Dendritic cell treated with granulocyte-macrophage colony-stimulating factor and Interleukin-4, amounts not matched to agents 40 ng/mL and 50 ng/mL, for 4 days (primary cell): ENCODE measurements around the gene ZP3.
"Not testable (repeated sequence)": the region's sequence is repeated elsewhere in the genome, so short reads cannot be mapped to it uniquely, and the experiment has no call there.

Experiments
- H3K27ac Mint-ChIP-seq: one replicate; pipeline ENCODE4 v1.8.0; 2022; ENCODE audit warnings: mild to moderate bottlenecking, mixed read lengths
- H3K27me3 Mint-ChIP-seq: one replicate; pipeline ENCODE4 v1.8.0; 2022; ENCODE audit warnings: mild to moderate bottlenecking, mixed read lengths
- H3K36me3 Mint-ChIP-seq: one replicate; pipeline ENCODE4 v1.8.0; 2022; ENCODE audit warnings: low read depth, mixed read lengths
- H3K4me1 Mint-ChIP-seq: one replicate; pipeline ENCODE4 v1.8.0; 2022; ENCODE audit warnings: low read depth, mixed read lengths
- H3K4me3 Mint-ChIP-seq: one replicate; pipeline ENCODE4 v1.8.0; 2022; ENCODE audit warnings: mild to moderate bottlenecking, moderate library complexity, mixed read lengths
- H3K9me3 Mint-ChIP-seq: one replicate; pipeline ENCODE4 v1.8.0; 2022; ENCODE audit warnings: mixed read lengths
- intact Hi-C: fragments of 100-400 bp; cut with micrococcal nuclease; formaldehyde crosslinking; loops from one replicate; pipeline ENCODE4 v1.15.0; 2022

Gene ZP3

DNA sequence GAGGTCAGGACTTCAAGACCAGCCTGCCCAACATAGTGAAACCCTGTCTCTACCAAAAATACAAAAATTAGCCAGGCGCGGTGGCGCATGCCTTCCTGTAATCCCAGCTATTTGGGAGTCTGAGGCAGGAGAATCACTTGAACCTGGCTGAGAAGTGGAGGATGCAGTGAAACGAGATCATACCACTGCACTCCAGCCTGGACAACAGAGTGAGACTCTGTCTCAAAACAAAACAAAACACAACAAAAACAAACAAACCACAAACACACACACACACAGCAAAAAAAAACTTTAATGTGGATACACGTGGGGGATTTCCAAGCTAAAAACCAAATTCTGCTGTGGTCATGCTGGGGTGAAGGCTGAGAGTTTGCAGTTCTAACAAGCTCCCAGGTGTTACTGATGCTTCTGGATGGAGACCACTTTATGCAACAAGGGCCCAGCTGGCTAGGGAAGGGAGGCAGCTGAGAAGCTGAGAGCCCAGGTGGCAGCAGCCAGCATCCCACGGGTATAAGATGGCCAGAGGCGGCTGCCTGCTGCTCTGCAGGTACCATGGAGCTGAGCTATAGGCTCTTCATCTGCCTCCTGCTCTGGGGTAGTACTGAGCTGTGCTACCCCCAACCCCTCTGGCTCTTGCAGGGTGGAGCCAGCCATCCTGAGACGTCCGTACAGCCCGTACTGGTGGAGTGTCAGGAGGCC, at the start of gene ZP3:
Gene ZP3 (plus strand): TSS at position 538 of the 699 bp plus-strand sequence. CDS start 15 bp downstream, at position 553.
- intact Hi-C loops: no loop called here
- Mint-ChIP-seq H3K36me3 (no peaks in the 10 kb centered on the region), H3K9me3 (no peaks in the 10 kb centered on the region), H3K27ac (peak within 1 kb of the TSS; percentile 25), H3K4me3 (no peak within 1 kb of the TSS), H3K4me1 (peaks cover 19% of the 10 kb centered on the region), H3K27me3 (peaks cover 2% of the 10 kb centered on the region)

DNA sequence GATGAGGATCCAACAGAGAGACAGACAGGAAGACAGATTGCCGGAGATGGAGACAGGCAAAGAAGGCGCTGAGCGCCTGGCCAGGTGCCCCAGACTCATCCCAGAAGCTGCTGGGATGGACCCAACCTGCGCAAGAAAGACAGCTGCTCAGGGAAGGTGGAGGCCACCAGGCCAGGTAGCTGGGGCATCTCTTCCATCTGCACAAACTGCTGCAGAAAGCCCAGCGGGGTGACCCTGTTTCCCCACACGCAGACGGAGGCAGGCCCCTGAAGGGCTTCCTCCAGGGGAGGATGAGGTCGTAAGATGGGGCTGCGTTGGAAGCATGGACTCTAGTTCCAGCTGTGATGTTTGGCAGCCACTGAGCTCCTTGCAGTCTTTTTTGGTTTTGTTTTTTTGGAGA, 49.5 kb upstream of the ZP3 start:
- intact Hi-C loops: no loop called here
- H3K9me3 Mint-ChIP-seq: no peaks in the 10 kb centered on the region
- H3K4me3 Mint-ChIP-seq: no peak overlapping the region
- H3K4me1 Mint-ChIP-seq: peaks cover 40% of the 10 kb centered on the region
- no peaks in the 10 kb centered on the region for H3K27me3 Mint-ChIP-seq
- no peaks in the 10 kb centered on the region for H3K36me3 Mint-ChIP-seq
- H3K27ac Mint-ChIP-seq: no peak overlapping the region

- Mint-ChIP-seq H3K4me3 (no peak overlapping the region), H3K4me1 (peaks cover 40% of the 10 kb centered on the region)
- intact Hi-C loops: no loop called here
Observed at GRCh38 chr7:76377186-76377918, 47.4 kb upstream of the ZP3 start.

DNA sequence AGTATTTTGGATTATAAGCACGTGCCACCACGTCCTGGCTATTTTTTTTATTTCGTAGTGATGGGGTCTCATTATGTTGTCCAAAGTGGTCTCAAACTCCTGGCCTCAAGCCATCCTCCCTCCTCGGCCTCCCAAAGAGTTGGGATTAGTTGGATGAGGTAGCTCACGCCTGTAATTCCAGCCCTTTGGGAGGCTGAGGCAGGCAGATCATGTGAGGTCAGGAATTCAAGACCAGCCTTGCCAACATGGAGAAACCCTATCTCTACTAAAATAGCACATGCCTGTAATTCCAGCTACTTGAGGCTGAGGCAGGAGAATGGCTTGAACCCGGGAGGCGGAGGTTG, 44.2 kb upstream of the ZP3 start:
- Mint-ChIP-seq H3K27me3 (no peaks in the 10 kb centered on the region), H3K36me3 (no peaks in the 10 kb centered on the region), H3K9me3 (no peaks in the 10 kb centered on the region), H3K4me1 (peaks cover 28% of the 10 kb centered on the region), H3K27ac (peak overlapping the region; percentile 82), H3K4me3 (no peak overlapping the region)
- intact Hi-C loops: no loop called here

More at GRCh38 chr7:76377186-76377918, 47.4 kb upstream of the ZP3 start:
- no peaks in the 10 kb centered on the region for H3K27me3 Mint-ChIP-seq
- H3K27ac Mint-ChIP-seq: peak overlapping the region; percentile 82
- H3K36me3 Mint-ChIP-seq: no peaks in the 10 kb centered on the region
- no peaks in the 10 kb centered on the region for H3K9me3 Mint-ChIP-seq

DNA sequence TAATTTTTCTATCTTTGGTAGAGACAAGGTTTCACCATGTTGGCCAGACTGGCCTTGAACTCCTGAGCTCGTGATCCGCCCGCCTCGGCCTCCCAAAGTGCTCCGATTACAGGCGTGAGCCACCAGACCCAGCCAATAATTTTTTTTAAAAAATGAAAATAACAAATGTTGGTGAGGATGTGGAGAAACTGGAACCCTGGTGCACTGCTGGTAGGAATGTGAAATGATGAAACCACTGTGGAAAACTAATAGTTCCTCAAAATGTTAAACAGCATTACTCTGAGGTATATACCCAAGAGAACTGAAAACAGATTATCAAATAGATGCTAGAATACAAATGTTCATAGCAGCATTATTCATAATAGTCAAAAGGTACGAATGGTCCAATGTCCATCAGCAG, 42.9 kb upstream of the ZP3 start:
- Mint-ChIP-seq H3K9me3 (no peaks in the 10 kb centered on the region), H3K27me3 (no peaks in the 10 kb centered on the region), H3K4me3 (no peak overlapping the region), H3K36me3 (no peaks in the 10 kb centered on the region), H3K4me1 (peaks cover 28% of the 10 kb centered on the region), H3K27ac (no peak overlapping the region)
- intact Hi-C loops: no loop called here

GRCh38 chr7:76383089-76383944, 41.4 kb upstream of the ZP3 start:
- Mint-ChIP-seq H3K9me3 (no peaks in the 10 kb centered on the region), H3K36me3 (no peaks in the 10 kb centered on the region), H3K4me1 (peaks cover 24% of the 10 kb centered on the region), H3K27me3 (no peaks in the 10 kb centered on the region), H3K27ac (no peak overlapping the region), H3K4me3 (no peak overlapping the region)
- intact Hi-C loops: no loop called here

DNA sequence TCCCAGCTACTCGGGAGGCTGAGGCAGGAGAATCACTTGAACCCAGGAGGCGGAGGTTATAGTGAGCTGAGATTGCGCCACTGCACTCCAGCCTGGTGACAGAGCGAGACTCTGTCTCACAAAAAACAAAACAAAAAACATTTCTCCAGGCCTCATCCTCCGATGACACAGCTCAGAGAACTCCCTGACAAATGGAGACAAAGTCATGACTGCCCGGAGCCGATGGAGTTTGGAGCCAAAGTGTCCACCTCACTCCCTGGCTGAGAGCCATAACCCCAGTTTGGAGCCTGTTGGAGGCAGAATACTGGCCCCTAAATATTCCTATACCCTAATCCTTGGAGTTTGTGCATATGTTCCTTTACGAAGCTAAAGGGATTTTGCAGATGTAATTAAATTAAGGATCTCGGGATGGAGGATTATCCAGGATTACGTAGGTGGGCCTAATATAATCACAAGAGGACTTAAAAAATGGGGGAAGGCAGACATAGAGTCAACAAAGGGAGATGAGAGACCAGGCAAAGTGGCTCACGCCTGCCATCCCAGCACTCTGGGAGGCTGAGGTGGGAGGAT, 38.0 kb upstream of the ZP3 start:
- peak overlapping the region; percentile 32 for H3K27ac Mint-ChIP-seq
- H3K4me1 Mint-ChIP-seq: peaks cover 24% of the 10 kb centered on the region
- intact Hi-C loops: no loop called here
- H3K9me3 Mint-ChIP-seq: no peaks in the 10 kb centered on the region
- H3K4me3 Mint-ChIP-seq: no peak overlapping the region
- no peaks in the 10 kb centered on the region for H3K27me3 Mint-ChIP-seq
- H3K36me3 Mint-ChIP-seq: no peaks in the 10 kb centered on the region

- H3K27me3 Mint-ChIP-seq, H3K36me3 Mint-ChIP-seq, H3K4me3 Mint-ChIP-seq, H3K27ac Mint-ChIP-seq, intact Hi-C loops, H3K9me3 Mint-ChIP-seq: not testable (repeated sequence)
- H3K4me1 Mint-ChIP-seq: peaks cover 31% of the 10 kb centered on the region
Observed at GRCh38 chr7:76387789-76388188, 37.0 kb upstream of the ZP3 start.

GRCh38 chr7:76390092-76390491, 34.7 kb upstream of the ZP3 start:
- H3K27ac Mint-ChIP-seq: peak overlapping the region; percentile 90
- no peak overlapping the region for H3K4me3 Mint-ChIP-seq
- no peaks in the 10 kb centered on the region for H3K27me3 Mint-ChIP-seq
- H3K9me3 Mint-ChIP-seq: no peaks in the 10 kb centered on the region
- intact Hi-C loops: no loop called here
- peaks cover 42% of the 10 kb centered on the region for H3K4me1 Mint-ChIP-seq
- no peaks in the 10 kb centered on the region for H3K36me3 Mint-ChIP-seq

DNA sequence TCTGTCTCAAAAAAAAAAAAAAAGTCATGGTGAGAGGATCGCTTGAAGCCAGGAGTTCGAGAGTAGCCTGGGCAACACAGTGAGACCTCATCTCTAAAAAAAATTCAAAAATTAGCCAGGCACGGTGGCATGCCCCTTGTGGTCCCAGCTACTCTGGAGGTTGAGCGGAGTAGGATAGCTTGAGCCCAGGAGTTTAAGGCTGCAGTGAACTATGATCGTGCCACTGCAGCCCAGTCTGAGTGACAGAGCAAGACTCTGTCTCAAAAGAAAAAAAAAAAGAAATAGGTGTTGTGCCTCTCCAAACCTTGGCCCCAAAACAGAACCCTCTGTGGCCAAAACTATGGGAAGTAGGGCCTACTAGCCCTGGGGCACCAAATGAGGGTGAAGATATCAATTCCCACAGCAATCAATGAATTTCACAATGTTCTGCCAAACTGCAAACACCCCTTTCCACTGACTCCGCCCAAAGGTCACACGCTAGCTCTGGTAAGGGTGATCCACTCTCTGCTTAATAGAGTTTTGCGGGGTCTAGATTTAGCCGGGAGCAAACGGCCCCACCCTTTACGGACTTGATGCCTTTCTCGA, 32.1 kb upstream of the ZP3 start:
- intact Hi-C loops: loop anchor here (1.0 kb wide), 1 partner anchor 33 kb away; no protein-coding TSS in a partner anchor
- H3K9me3 Mint-ChIP-seq: no peaks in the 10 kb centered on the region
- peak overlapping the region; percentile 80 for H3K4me3 Mint-ChIP-seq
- peaks cover 55% of the 10 kb centered on the region for H3K4me1 Mint-ChIP-seq
- H3K27me3 Mint-ChIP-seq: no peaks in the 10 kb centered on the region
- H3K27ac Mint-ChIP-seq: peak overlapping the region; percentile 90
- H3K36me3 Mint-ChIP-seq: no peaks in the 10 kb centered on the region

DNA sequence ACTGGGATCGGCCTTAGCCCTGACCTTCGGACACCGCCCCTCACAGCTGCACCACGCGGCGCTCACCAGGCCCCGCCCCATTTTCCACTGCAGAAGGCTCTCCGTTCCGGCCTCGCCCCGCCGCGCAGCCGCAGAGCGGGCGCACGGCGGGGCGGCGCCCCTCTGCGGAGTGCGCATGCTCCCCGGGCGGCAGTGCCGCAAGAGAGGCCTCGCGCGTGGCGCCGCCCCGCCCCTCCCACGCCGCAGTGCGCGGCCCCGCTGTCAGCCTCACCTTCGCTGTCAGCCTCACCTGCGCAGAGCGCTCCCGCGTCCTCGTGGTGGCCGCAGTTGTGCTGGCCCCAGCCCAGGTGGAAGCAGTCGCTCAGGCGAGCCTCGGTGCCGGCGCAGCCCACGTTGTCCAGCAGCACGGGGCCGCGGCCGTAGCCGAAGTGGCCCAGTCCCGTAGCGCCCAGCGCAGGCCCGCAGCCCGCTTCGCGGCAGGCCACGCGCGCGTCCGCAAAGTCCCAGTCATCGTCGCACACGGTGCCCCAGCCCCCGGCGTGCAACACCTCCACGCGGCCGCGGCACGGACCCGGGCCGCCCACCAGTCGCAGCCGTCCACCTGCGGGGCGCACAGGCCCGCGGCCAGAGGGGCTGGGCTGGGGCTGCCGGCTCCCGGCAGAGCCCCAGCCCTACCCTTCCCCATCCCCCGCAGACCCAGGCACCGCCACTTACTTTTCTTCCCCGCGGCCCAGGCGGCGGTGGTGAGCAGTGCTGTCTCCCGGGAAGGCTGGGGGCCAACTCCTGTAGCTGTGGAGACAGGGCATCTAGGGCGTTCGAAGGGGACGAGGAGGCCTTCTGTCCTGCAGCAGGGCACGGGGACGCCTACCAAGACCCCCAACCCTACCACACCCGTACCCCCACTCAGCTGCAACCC, 31.4 kb upstream of the ZP3 start:
- Mint-ChIP-seq H3K36me3 (no peaks in the 10 kb centered on the region), H3K27me3 (no peaks in the 10 kb centered on the region), H3K4me1 (peaks cover 63% of the 10 kb centered on the region), H3K4me3 (peak overlapping the region; percentile 80), H3K9me3 (no peaks in the 10 kb centered on the region), H3K27ac (peak overlapping the region; percentile 90)
- intact Hi-C loops: loop anchor here (1.0 kb wide), 1 partner anchor 34 kb away; no protein-coding TSS in a partner anchor

GRCh38 chr7:76394957-76395356, 29.8 kb upstream of the ZP3 start:
- Mint-ChIP-seq H3K4me1 (peaks cover 59% of the 10 kb centered on the region), H3K27me3 (no peaks in the 10 kb centered on the region), H3K27ac (peak overlapping the region; percentile 30), H3K36me3 (no peaks in the 10 kb centered on the region), H3K9me3 (no peaks in the 10 kb centered on the region), H3K4me3 (no peak overlapping the region)
- intact Hi-C loops: no loop called here

DNA sequence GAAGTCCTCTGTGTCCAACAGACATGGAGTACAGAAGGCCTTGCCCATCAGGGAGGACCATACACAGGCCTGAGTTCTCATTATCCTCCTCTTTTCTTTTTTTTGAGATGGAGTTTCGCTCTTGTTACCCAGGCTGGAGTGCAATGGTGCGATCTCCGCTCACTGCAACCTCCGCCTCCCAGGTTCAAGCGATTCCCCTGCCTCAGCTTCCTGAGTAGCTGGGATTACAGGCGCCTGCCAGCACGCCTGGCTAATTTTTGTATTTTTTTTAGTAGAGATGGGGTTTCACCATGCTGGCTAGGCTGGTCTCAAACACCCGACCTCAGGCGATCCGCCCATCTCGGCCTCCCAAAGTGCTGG, 29.2 kb upstream of the ZP3 start:
- H3K36me3 Mint-ChIP-seq, intact Hi-C loops, H3K9me3 Mint-ChIP-seq, H3K4me3 Mint-ChIP-seq, H3K27me3 Mint-ChIP-seq: not testable (repeated sequence)
- Mint-ChIP-seq H3K27ac (peak overlapping the region; percentile 30), H3K4me1 (peaks cover 65% of the 10 kb centered on the region)
